H1 (cell line): ENCODE data around the gene ARID5B. TPM values are rescaled to one million over a fixed set of nuclear protein-coding genes. Genes with fewer than 3 reads are reported as not detected.

Experiments used
- CTCF ChIA-PET: fragments of 300-600 bp; sonication (Branson Sonifier 250); formaldehyde crosslinking; loops from one replicate; lab custom pipeline; 2021; ENCODE audit not compliant: partially characterized antibody; lab: Charles Lee
- POLR2A ChIA-PET: fragments of 300-600 bp; sonication (Branson Sonifier 250); formaldehyde crosslinking; loops from one replicate; lab custom pipeline; 2021; ENCODE audit warnings: inconsistent platforms; ENCODE audit not compliant: partially characterized antibody; lab: Charles Lee
- DNase-seq, 2 experiments: peaks; one replicate each; pipeline versions ENCODE4 v3.0.0 to v3.0.0-alpha.2; 2010 to 2022; ENCODE audit warnings: low spot score in 2 of 2, low read depth in 1 of 2, mixed read lengths in 1 of 2
- FAIRE-seq: peaks from 2 replicates; lab custom pipeline; 2011; peaks lifted over from hg19 to GRCh38; lab: Jason Lieb, UNC
- H2AFZ ChIP-seq: 2 replicates; pipeline ENCODE4 v1.8.1; 2012; ENCODE audit warnings: low read length, inconsistent platforms
- H2AK5ac ChIP-seq: 2 replicates; pipeline ENCODE4 v1.6.1; 2013; ENCODE audit warnings: low read depth, low read length
- H2BK120ac ChIP-seq: replicated peaks from 2 replicates; pipeline ENCODE3; 2013; ENCODE audit warnings: low read depth, low read length, inconsistent platforms
- H2BK12ac ChIP-seq: 2 replicates; pipeline ENCODE4 v1.6.1; 2013; ENCODE audit warnings: low read depth, low read length
- H2BK15ac ChIP-seq: 2 replicates; pipeline ENCODE4 v1.6.1; 2013; ENCODE audit warnings: low read length
- H2BK20ac ChIP-seq: 2 replicates; pipeline ENCODE4 v1.6.1; 2013; ENCODE audit warnings: low read length
- H2BK5ac ChIP-seq: 2 replicates; pipeline ENCODE4 v1.6.1; 2013; ENCODE audit warnings: low read depth, low read length
- H3K14ac ChIP-seq: 2 replicates; pipeline ENCODE4 v1.6.1; 2013; ENCODE audit warnings: inconsistent platforms; ENCODE audit not compliant: insufficient read length
- H3K18ac ChIP-seq: 2 replicates; pipeline ENCODE4 v1.6.1; 2013; ENCODE audit warnings: low read length; ENCODE audit errors: extremely low read depth
- H3K23ac ChIP-seq: 2 replicates; pipeline ENCODE4 v1.6.1; 2013; ENCODE audit warnings: inconsistent platforms; ENCODE audit not compliant: insufficient read length
- H3K23me2 ChIP-seq: 2 replicates; pipeline ENCODE4 v1.6.1; 2013; ENCODE audit warnings: low read depth, low read length
- H3K27ac ChIP-seq: 2 replicates; pipeline ENCODE4 v1.6.1; 2011; ENCODE audit warnings: low read depth, low read length, inconsistent platforms
- H3K27me3 ChIP-seq, 4 experiments: replicated peaks in 1 of 4; 1 replicate in 1 of 4; 2 replicates in 3 of 4; pipeline versions ENCODE4 v1.6.1 to v1.8.1; 2011 to 2013; ENCODE audit warnings: low read length in 3 of 4, mild to moderate bottlenecking in 3 of 4, inconsistent platforms in 2 of 4, mixed read lengths in 2 of 4, moderate library complexity in 1 of 4; ENCODE audit not compliant: control insufficient read depth in 3 of 4, insufficient read depth in 3 of 4; ENCODE audit errors: extremely low read depth in 1 of 4
- H3K36me3 ChIP-seq, 4 experiments: 2 replicates each; pipeline versions ENCODE4 v1.6.1 to v1.8.1; 2011 to 2013; ENCODE audit warnings: mild to moderate bottlenecking in 4 of 4, low read length in 3 of 4, moderate library complexity in 2 of 4, control low read depth in 1 of 4, inconsistent platforms in 1 of 4; ENCODE audit not compliant: insufficient read depth in 4 of 4, control insufficient read depth in 2 of 4
- H3K4ac ChIP-seq: replicated peaks from 2 replicates; pipeline ENCODE3; 2013; ENCODE audit warnings: low read length, low read depth, mixed read lengths, inconsistent platforms; ENCODE audit not compliant: insufficient read length
- H3K4me1 ChIP-seq, 4 experiments: replicated peaks in 1 of 4; 1 replicate in 1 of 4; 2 replicates in 3 of 4; pipeline versions ENCODE4 v1.6.1 to v1.8.1; 2011 to 2013; ENCODE audit warnings: low read length in 3 of 4, inconsistent platforms in 2 of 4, mixed read lengths in 1 of 4; ENCODE audit not compliant: insufficient read depth in 4 of 4, control insufficient read depth in 3 of 4
- H3K4me2 ChIP-seq, 2 experiments: 2 replicates each; pipeline versions ENCODE4 v1.6.1 to v1.8.1; 2011 to 2013; ENCODE audit warnings: low read depth in 2 of 2, low read length in 2 of 2, control low read depth in 1 of 2, inconsistent platforms in 1 of 2, mild to moderate bottlenecking in 1 of 2; ENCODE audit not compliant: insufficient read depth in 1 of 2
- H3K4me3 ChIP-seq, 4 experiments: fragments of 200-600, 300-600 bp in 1 of 4; sonication (generic), shearing (Covaris generic), sonication (Bioruptor Twin) in 1 of 4; 2 replicates each; pipeline versions ENCODE4 v1.5.1 to v1.8.1; 2011 to 2016; ENCODE audit warnings: low read length in 4 of 4, low read depth in 3 of 4, control low read depth in 2 of 4, inconsistent platforms in 2 of 4, mild to moderate bottlenecking in 2 of 4, mixed read lengths in 1 of 4, moderate library complexity in 1 of 4; ENCODE audit not compliant: insufficient read depth in 2 of 4; ENCODE audit errors: extremely low read depth in 1 of 4
- H3K56ac ChIP-seq: replicated peaks from 2 replicates; pipeline ENCODE3; 2013; ENCODE audit warnings: low read depth, mild to moderate bottlenecking, mixed read lengths, low read length, inconsistent platforms; ENCODE audit not compliant: insufficient read length
- H3K79me1 ChIP-seq: 2 replicates; pipeline ENCODE4 v1.6.1; 2013; ENCODE audit warnings: low read depth, low read length, control low read depth
- H3K79me2 ChIP-seq, 2 experiments: 2 replicates each; pipeline versions ENCODE4 v1.6.1 to v1.8.1; 2012 to 2013; ENCODE audit warnings: low read length in 2 of 2, mild to moderate bottlenecking in 2 of 2, inconsistent platforms in 1 of 2; ENCODE audit not compliant: insufficient read depth in 2 of 2, control insufficient read depth in 1 of 2
- H3K9ac ChIP-seq, 4 experiments: replicated peaks in 1 of 4; 1 replicate in 1 of 4; 2 replicates in 3 of 4; pipeline versions ENCODE4 v1.6.1 to v1.8.1; 2011 to 2013; ENCODE audit warnings: low read depth in 3 of 4, low read length in 3 of 4, control low read depth in 2 of 4, mild to moderate bottlenecking in 2 of 4, moderate library complexity in 2 of 4, inconsistent platforms in 1 of 4; ENCODE audit errors: extremely low read depth in 1 of 4
- H3K9me3 ChIP-seq, 2 experiments: 2 replicates each; pipeline versions ENCODE4 v1.6.1 to v1.8.1; 2012 to 2013; ENCODE audit warnings: mild to moderate bottlenecking in 2 of 2, moderate library complexity in 2 of 2, control low read depth in 1 of 2, inconsistent platforms in 1 of 2, low read depth in 1 of 2, low read length in 1 of 2, mixed read lengths in 1 of 2; ENCODE audit not compliant: insufficient read depth in 2 of 2
- H4K20me1 ChIP-seq, 2 experiments: replicated peaks in 1 of 2; 2 replicates each; pipeline versions ENCODE3 to v1.8.1; 2011 to 2013; ENCODE audit warnings: inconsistent platforms in 2 of 2, low read length in 2 of 2, mild to moderate bottlenecking in 1 of 2; ENCODE audit not compliant: insufficient read depth in 2 of 2, control insufficient read depth in 1 of 2
- H4K5ac ChIP-seq: 2 replicates; pipeline ENCODE4 v1.6.1; 2013; ENCODE audit warnings: low read length, low read depth, mixed read lengths, inconsistent platforms; ENCODE audit not compliant: insufficient read length
- H4K8ac ChIP-seq: 2 replicates; pipeline ENCODE4 v1.8.0; 2013; ENCODE audit warnings: mild to moderate bottlenecking, moderate library complexity, low read length, inconsistent platforms; ENCODE audit not compliant: insufficient read depth; ENCODE audit errors: extremely low read depth
- H4K91ac ChIP-seq: replicated peaks from 2 replicates; pipeline ENCODE3; 2013; ENCODE audit warnings: low read length, mixed read lengths, inconsistent platforms; ENCODE audit not compliant: insufficient read length
- ASH2L ChIP-seq: fragments of 200-600, 300-600 bp; sonication (generic); IDR thresholded peaks from one replicate; pipeline ENCODE4 v1.7.1; 2017; ENCODE audit warnings: low read length
- BRCA1 ChIP-seq: IDR thresholded peaks from 2 replicates; pipeline ENCODE4 v1.6.1; 2012; ENCODE audit warnings: low read depth, low read length, improper control_type of control experiment
- CBX5 ChIP-seq: fragments of 300-800, 300-1000 bp; sonication (generic); IDR thresholded peaks from 2 replicates; pipeline ENCODE4 v1.7.1; 2016; ENCODE audit warnings: antibody characterized with exemption, low read length, low read depth
- CBX8 ChIP-seq: fragments of 300-800, 300-1000 bp; sonication (generic); IDR thresholded peaks from 2 replicates; pipeline ENCODE4 v1.7.1; 2016; ENCODE audit warnings: low read depth, low read length, borderline replicate concordance
- CHD2 ChIP-seq: IDR thresholded peaks from 2 replicates; pipeline ENCODE4 v1.6.1; 2012; ENCODE audit warnings: low read length, improper control_type of control experiment
- CTBP2 ChIP-seq: IDR thresholded peaks from 2 replicates; pipeline ENCODE4 v1.7.0; 2011; ENCODE audit warnings: borderline replicate concordance, mild to moderate bottlenecking, moderate library complexity, mixed read lengths, low read length; ENCODE audit not compliant: insufficient read depth, insufficient read length
- KDM4A ChIP-seq: IDR thresholded peaks from one replicate; pipeline ENCODE4 v1.7.1; 2012; ENCODE audit warnings: low read depth, mild to moderate bottlenecking, moderate library complexity, low read length, inconsistent platforms; ENCODE audit not compliant: severe bottlenecking
- RNF2 ChIP-seq: fragments of 200-900, 300-1000 bp; sonication (generic); IDR thresholded peaks from 2 replicates; pipeline ENCODE4 v1.7.1; 2016; ENCODE audit warnings: borderline replicate concordance, low read depth, mild to moderate bottlenecking, antibody characterized with exemption, low read length; ENCODE audit not compliant: poor library complexity, severe bottlenecking; ENCODE audit errors: missing control alignments
- SIN3A ChIP-seq, 2 experiments: IDR thresholded peaks in 1 of 2; conservative IDR thresholded peaks in 1 of 2; 2 replicates each; pipeline ENCODE4 v1.6.1; 2011 to 2012; ENCODE audit warnings: low read length in 2 of 2, improper control_type of control experiment in 1 of 2, low read depth in 1 of 2, mild to moderate bottlenecking in 1 of 2
- SIX5 ChIP-seq: IDR thresholded peaks from 2 replicates; pipeline ENCODE4 v1.6.1; 2011; ENCODE audit warnings: mild to moderate bottlenecking, low read depth, low read length
- SP1 ChIP-seq: IDR thresholded peaks from 2 replicates; pipeline ENCODE4 v1.6.1; 2011; ENCODE audit warnings: low read depth, low read length
- SP2 ChIP-seq: IDR thresholded peaks from 2 replicates; pipeline ENCODE4 v1.6.1; 2012; ENCODE audit warnings: mild to moderate bottlenecking, low read length, inconsistent platforms
- TAF7 ChIP-seq: optimal IDR thresholded peaks from 2 replicates; pipeline ENCODE3; 2011; ENCODE audit warnings: low read depth, mild to moderate bottlenecking, inconsistent platforms, low read length, moderate library complexity, borderline replicate concordance
- WGBS, 2 experiments: shearing (Covaris generic) in 1 of 2; methylation state at CpG; one replicate each; pipeline versions ENCODE4 v1.1.6 to v1.1.7; 2013 to 2015; ENCODE audit warnings: low lambda C conversion rate in 2 of 2, mixed read lengths in 2 of 2, inconsistent platforms in 1 of 2, low coverage in 1 of 2, missing lambda C conversion rate in 1 of 2; ENCODE audit not compliant: insufficient replicate concordance in 2 of 2, insufficient coverage in 1 of 2, insufficient read length in 1 of 2; ENCODE audit errors: extremely low coverage in 1 of 2, missing lambda C conversion rate in 1 of 2; 5-methylcytosine and 5-hydroxymethylcytosine counted together
- polyA plus RNA-seq, 7 experiments: library from polyadenylated mRNA; depleted of rRNA in 3 of 7; stranded (reverse) in 5 of 7; unstranded in 2 of 7; fragments of >200 nt in 5 of 7; fragments of 200-250 nt in 2 of 7; gene quantifications; 1 replicate in 5 of 7; 2 replicates in 1 of 7; 4 replicates in 1 of 7; pipeline versions ENCODE4 v1.2.1 to v1.2.3, GENCODE V29; 2011 to 2013; ENCODE audit warnings: missing spikeins in 2 of 7, mixed read lengths in 2 of 7
- total RNA-seq: library from RNA; stranded (reverse); fragmentation: NEBNext Ultra II Directional; extraction: Animal tissue kit (Norgen Biotek cat#: 25700); gene quantifications from 2 replicates; pipeline ENCODE4 v1.2.1, GENCODE V29; 2021

ARID5B gene
- total and polyA plus RNA-seq, 2 of the 8 experiments (the other 6 are each of a cell fraction or from before 2014, with no cell fraction given): 0.21 to 1.1 TPM

DNA sequence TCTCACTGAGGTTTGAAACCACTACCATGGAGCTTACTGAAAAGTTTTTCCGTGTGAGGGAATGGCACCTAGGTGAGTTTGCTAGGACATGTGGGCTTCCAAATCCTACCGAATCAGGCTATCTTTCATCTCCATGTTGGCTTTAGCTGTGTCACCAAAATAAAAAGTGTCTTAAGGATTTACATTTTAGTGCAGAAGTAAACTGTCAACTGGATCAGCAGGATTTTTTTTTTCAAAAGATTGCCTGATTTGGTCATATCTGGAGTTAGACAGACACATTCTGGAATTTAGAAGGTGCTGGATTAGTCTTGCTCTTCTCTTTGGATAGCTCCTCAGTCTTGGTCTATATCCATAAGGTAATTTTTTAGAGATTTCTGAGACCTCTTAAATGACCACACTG lies 5.5 kb downstream of the ARID5B start:
- Histone ChIP-seq H3K79me2 (no peaks in the 10 kb centered on the region), H3K27ac (no peak overlapping the region)
- POLR2A ChIA-PET: interaction anchor here (0.6 to 1.2 kb wide), 2 partner anchors 85 to 175 kb away, joined by 3 to 4 read pairs; no protein-coding TSS in a partner anchor
- TF ChIP-seq CBX5: no peak
- no peak for TF ChIP-seq CHD2
- no peak for TF ChIP-seq SIX5
- no peak for TF ChIP-seq RNF2
- TF ChIP-seq SP1: no peak
- TF ChIP-seq SP2: no peak
- TF ChIP-seq KDM4A: no peak
- no peak for TF ChIP-seq CTBP2
- no peak for TF ChIP-seq ASH2L
- TF ChIP-seq TAF7: no peak
- no peak for TF ChIP-seq BRCA1
- TF ChIP-seq SIN3A (conservative IDR thresholded peaks at IDR 0.05 in 1 of 2, IDR thresholded peaks at IDR 0.05 in 1 of 2; ENCODE audit: low read depth in 1 of 2, low read length in 2 of 2): no peak
- TF ChIP-seq CBX8: no peak

More for the DNA sequence above, 5.5 kb downstream of the ARID5B start:
- no peak overlapping the region for H2AK5ac ChIP-seq
- no peak overlapping the region for H3K4me3 ChIP-seq
- peaks cover 0 to 5% (median 3%) of the 10 kb centered on the region in 4 experiments; a peak in 1 of 7 replicates for H3K4me1 ChIP-seq
- no peak overlapping the region for H2BK5ac ChIP-seq
- no peak overlapping the region for H3K4ac ChIP-seq
- H4K20me1 ChIP-seq: no peaks in the 10 kb centered on the region
- H2BK120ac ChIP-seq: no peak overlapping the region
- no peak for DNase-seq
- H3K23me2 ChIP-seq: peaks cover 11% of the 10 kb centered on the region
- H3K27me3 ChIP-seq: peaks cover 1 to 10% (median 6%) of the 10 kb centered on the region in 4 experiments; a peak in 5 of 7 replicates
- no peak for FAIRE-seq
- H4K5ac ChIP-seq: no peak overlapping the region
- H4K91ac ChIP-seq: no peak overlapping the region
- H2BK20ac ChIP-seq: no peak overlapping the region
- no peak overlapping the region for H2BK15ac ChIP-seq
- no peak overlapping the region for H3K56ac ChIP-seq
- H3K4me2 ChIP-seq: no peak overlapping the region
- H4K8ac ChIP-seq: no peak overlapping the region
- CTCF ChIA-PET: interaction anchor here (0.6 to 2.5 kb wide), 4 partner anchors 10 to 22 kb away, joined by 3 to 12 read pairs (median 3); no protein-coding TSS in a partner anchor
- 84% methylated on average over 2 of the region's 2 CpGs; no CpG with 5 or more reads in 1 of the 2 experiments for WGBS, 2 experiments
- H3K23ac ChIP-seq: no peak overlapping the region
- H3K14ac ChIP-seq: no peak overlapping the region
- H3K9me3 ChIP-seq: no peaks in the 10 kb centered on the region
- no peak overlapping the region for H3K9ac ChIP-seq
- H3K79me1 ChIP-seq: no peaks in the 10 kb centered on the region
- H3K36me3 ChIP-seq: no peaks in the 10 kb centered on the region
- H2BK12ac ChIP-seq: no peak overlapping the region
- H2AFZ ChIP-seq: no peak overlapping the region
- no peak overlapping the region for H3K18ac ChIP-seq
